ENCODE results near the gene MACROD2.
A peak's percentile ranks its signal among the peaks of the same experiment; 100 is the strongest.

The MACROD2 gene

DNA sequence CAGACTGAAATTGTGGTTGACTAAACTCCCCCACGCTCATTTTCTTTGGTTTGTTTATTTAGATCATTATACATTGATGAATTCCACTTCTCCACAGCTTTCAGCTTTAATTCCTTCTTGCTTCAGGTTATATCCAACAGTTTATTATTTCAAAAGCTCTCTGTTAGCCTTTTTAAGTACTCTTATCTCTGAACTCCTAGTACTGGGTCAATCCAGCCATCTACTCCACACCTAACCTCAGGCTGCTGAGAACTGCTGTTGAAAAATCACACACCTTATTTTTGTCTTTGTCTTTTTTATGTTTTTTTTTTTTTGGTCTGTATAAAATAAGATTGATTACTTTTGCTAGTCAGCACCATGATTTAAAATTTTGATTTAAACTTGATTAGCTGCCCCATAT is 309.2 kb downstream of the MACROD2 start:
- in situ Hi-C loops (cut with HindIII; ENCODE audit: low pct_unique_long_range_greater_than_20kb, low sequenced_read_pairs): no loop called here
- TF ChIP-seq JUND (IDR thresholded peaks at IDR 0.05; ENCODE audit: low read depth): no peak

DNA sequence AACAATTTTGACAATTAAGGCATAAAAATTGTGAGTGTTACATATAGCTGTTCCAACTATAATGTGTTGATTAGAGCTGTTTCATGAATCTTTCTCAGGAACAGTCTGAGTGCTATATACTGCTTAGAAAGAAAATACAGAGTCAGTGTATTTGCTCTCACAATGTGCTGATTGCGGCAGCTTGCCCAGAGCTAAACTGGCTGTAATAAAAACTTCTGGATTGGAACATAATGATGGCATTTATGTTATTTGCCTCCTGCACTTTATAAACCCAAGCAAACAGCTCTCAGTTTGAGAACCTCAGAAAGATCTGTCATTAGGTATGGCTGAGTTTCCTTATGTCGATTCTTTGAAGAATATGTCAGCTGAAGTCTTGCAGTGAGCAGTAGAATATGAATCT is 312.6 kb downstream of the MACROD2 start:
- in situ Hi-C loops (cut with HindIII; ENCODE audit: low pct_unique_long_range_greater_than_20kb, low sequenced_read_pairs): no loop called here

More for the DNA sequence above, 309.2 kb downstream of the MACROD2 start:
- DNase-seq (ENCODE audit: low read depth in 1 of 2, low spot score in 1 of 2): no peak

DNA sequence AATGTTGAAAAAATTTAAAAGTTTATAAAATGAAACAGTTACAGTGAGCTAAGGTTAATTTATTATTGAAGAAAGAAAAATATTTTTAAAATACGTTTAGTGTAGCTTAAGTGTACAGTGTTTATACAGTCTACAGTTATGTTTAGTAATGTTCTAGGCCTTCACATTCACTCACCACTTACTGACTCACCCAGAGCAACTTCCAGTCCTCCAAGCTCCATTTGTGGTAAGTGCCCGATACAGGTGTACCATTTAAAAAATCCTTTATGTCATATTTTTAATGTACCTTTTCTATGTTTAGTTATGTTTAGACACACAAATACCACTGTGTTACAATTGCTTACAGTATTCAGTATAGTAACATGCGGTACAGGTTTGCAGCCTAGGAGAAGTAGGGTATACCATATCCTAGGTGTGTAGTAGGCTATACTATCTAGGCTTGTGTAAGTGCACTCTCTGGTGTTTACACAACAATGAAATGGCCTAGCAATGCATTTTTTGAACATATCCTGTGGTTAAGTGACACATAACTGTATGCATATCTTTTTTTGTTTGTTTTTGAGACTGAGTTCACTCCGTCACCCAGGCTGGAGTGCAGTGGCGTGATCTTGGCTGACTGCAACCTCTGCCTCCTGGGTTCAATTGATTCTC is 315.8 kb downstream of the MACROD2 start:
- in situ Hi-C loops (cut with HindIII; ENCODE audit: low pct_unique_long_range_greater_than_20kb, low sequenced_read_pairs): no loop called here
- no peak for DNase-seq (ENCODE audit: low read depth in 1 of 2, low spot score in 1 of 2)
- TF ChIP-seq JUND (IDR thresholded peaks at IDR 0.05; ENCODE audit: low read depth): no peak

More for the DNA sequence above, 312.6 kb downstream of the MACROD2 start:
- DNase-seq (ENCODE audit: low read depth in 1 of 2, low spot score in 1 of 2): no peak
- TF ChIP-seq JUND (IDR thresholded peaks at IDR 0.05; ENCODE audit: low read depth): no peak

DNA sequence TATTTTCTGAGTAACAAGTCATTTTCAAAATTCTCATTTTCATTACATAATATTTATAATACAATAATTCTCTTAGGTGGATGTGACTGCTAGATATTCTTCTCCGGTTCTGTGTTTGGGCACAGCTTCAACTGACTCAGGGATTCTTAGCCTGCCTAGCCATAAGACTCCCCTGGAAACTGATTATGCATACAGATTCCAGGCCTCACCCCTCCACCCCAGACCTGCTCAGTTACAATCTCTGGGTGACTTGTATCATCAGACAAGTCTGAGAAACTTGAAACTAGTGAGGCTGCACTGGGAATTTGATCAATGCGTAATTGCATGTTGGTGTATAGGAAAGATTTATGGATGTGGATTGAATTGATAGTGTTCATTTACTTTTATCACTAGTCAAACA is 316.7 kb downstream of the MACROD2 start:
- no peak for DNase-seq (ENCODE audit: low read depth in 1 of 2, low spot score in 1 of 2)
- no peak for TF ChIP-seq JUND (IDR thresholded peaks at IDR 0.05; ENCODE audit: low read depth)
- in situ Hi-C loops (cut with HindIII; ENCODE audit: low pct_unique_long_range_greater_than_20kb, low sequenced_read_pairs): no loop called here

DNA sequence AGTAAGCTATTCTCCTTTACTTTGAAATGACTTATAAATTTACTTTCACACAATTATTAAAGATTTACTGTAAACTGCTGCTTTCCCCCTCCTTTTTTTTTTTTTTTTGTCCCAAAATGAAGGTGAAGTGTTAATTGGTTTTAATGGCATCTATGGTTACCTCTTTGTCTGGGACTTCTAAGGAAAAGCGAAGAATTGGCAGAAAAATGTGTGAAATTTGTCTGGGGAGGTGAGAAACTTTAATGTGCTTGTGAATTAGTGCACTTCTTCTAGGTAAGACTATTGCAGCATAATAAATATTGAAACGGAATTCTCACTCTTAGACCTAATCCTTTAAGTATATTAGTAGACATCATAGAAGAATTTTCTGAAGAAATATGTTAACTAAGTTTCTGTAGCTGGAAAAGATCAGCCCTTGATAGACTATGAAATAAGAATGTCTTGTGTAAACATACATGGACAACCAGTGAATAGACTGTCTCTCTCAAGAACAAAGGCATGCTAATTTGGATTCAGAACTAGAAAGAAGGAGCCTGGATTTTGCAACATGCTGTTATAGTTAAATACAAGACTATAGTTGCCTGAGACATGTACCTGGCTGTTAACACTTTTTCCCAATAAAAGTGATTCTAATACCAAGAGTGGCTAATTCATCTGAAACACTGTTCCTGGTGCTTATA is 318.2 kb downstream of the MACROD2 start:
- in situ Hi-C loops (cut with HindIII; ENCODE audit: low pct_unique_long_range_greater_than_20kb, low sequenced_read_pairs): no loop called here

DNA sequence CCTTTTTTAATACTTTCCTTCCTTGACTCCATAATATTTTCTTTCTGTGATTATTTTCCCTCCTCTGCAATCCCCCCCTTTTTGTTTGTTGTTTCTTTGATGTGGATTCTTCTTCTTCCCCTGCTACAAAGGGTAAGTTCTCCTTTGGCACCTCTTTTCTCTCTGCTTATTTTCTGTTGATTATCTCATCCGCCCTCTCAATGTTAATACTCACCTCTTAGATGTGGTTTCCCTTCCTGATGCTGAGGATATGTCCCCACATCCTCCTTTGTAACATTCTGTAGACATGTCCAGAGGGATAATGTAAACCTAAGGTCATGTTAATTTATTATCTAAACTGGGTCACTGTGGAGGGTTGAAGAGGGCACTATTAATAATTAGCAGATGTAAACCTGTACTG is 324.4 kb downstream of the MACROD2 start:
- in situ Hi-C loops (cut with HindIII; ENCODE audit: low pct_unique_long_range_greater_than_20kb, low sequenced_read_pairs): no loop called here
- no peak for DNase-seq (ENCODE audit: low read depth in 1 of 2, low spot score in 1 of 2)
- TF ChIP-seq JUND (IDR thresholded peaks at IDR 0.05; ENCODE audit: low read depth): no peak

More for the DNA sequence above, 318.2 kb downstream of the MACROD2 start:
- TF ChIP-seq JUND (IDR thresholded peaks at IDR 0.05; ENCODE audit: low read depth): no peak
- no peak for DNase-seq (ENCODE audit: low read depth in 1 of 2, low spot score in 1 of 2)

DNA sequence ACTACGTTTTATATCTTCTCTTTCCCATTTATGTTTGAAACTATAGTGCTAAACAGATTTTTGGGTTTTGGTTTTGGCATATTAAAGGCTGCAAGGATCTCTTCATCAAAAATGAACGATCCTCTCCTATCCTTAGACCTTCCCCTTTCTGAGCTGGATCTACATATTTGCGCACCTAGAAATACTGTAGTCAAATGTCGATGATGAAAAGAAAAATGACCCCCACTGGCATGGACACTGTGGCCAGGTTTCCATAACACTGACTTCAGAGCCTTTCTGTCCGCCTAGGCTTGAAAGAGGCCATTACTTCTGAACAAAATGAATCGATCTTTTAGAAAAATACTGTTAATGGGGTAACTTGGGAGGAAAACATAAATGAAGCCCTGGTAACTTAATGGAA is 336.3 kb downstream of the MACROD2 start:
- in situ Hi-C loops (cut with HindIII; ENCODE audit: low pct_unique_long_range_greater_than_20kb, low sequenced_read_pairs): no loop called here
- no peak for TF ChIP-seq JUND (IDR thresholded peaks at IDR 0.05; ENCODE audit: low read depth)

DNA sequence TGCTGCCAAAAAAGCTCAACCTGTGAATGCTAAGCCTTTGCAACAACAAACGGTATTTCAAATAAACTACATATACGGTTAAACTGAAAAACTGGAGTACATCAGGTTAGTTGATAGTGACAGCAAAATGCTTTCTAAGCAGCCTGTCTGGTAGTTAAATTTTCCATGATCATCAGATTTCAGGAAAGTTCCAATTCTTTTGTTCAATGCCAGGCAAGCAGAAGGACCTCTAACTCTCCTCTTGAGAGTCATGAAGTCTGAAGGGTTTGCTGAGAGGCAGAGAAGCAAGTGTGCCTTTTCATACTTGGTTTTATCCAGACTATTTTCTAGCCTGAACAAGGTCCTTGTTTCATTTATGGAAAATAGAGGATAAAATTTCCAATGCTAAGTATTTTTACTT is 337.6 kb downstream of the MACROD2 start:
- no peak for TF ChIP-seq JUND (IDR thresholded peaks at IDR 0.05; ENCODE audit: low read depth)
- DNase-seq (ENCODE audit: low read depth in 1 of 2, low spot score in 1 of 2): no peak
- in situ Hi-C loops (cut with HindIII; ENCODE audit: low pct_unique_long_range_greater_than_20kb, low sequenced_read_pairs): no loop called here

More for the DNA sequence above, 336.3 kb downstream of the MACROD2 start:
- DNase-seq (ENCODE audit: low read depth in 1 of 2, low spot score in 1 of 2): no peak

DNA sequence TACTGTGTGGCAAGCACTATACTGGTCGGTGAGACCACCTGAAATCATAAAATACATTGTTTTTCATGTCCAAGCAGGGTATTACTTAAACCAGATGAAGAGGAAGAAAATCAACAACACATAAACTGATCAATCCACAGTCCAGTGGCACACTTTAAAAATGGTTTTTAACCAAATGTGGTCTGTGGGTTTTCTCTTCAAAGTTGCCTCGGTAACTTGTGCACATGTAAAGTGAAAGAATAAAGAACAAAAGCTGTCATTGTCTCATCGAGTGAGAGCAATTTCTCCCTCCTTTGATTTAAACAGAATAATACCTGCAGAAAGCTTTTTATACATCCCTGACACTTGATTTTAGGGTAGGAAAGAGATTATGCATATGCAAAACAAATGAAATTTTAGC is 338.4 kb downstream of the MACROD2 start:
- no peak for TF ChIP-seq JUND (IDR thresholded peaks at IDR 0.05; ENCODE audit: low read depth)
- DNase-seq (ENCODE audit: low read depth in 1 of 2, low spot score in 1 of 2): no peak
- in situ Hi-C loops (cut with HindIII; ENCODE audit: low pct_unique_long_range_greater_than_20kb, low sequenced_read_pairs): no loop called here

DNA sequence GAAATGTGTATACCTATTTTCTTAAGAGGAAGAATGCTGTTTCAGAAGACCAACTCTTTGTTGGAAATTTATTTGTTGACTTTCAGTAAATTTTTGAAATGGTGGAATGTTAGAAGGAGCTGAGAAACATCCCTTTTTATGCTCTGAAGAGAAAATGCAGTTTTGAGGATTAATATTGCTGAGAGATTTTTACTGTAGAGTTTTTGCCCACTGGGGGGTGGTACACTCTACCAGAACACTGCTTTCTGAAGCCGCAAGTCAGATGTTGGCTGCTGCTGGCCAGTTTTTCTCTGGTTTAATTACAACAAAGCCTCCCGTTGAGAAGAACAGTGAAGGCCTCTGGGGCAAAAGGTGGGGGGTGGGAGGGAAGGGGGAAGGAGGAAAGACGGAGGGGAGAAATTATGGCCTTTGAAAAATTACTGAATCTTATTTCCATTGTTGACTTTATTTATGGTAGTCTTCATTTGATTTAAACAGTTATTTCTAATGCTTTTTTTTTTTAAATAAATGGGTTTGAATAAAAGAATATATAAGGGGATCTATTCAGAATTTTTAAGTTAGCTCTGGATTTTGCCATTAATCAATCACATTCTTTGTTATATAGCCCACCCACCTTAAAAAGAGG is 339.1 kb downstream of the MACROD2 start:
- TF ChIP-seq JUND (IDR thresholded peaks at IDR 0.05; ENCODE audit: low read depth): no peak
- peak in 1 of 2 experiments; percentile 53 for DNase-seq (ENCODE audit: low read depth in 1 of 2, low spot score in 1 of 2)
- in situ Hi-C loops (cut with HindIII; ENCODE audit: low pct_unique_long_range_greater_than_20kb, low sequenced_read_pairs): no loop called here

DNA sequence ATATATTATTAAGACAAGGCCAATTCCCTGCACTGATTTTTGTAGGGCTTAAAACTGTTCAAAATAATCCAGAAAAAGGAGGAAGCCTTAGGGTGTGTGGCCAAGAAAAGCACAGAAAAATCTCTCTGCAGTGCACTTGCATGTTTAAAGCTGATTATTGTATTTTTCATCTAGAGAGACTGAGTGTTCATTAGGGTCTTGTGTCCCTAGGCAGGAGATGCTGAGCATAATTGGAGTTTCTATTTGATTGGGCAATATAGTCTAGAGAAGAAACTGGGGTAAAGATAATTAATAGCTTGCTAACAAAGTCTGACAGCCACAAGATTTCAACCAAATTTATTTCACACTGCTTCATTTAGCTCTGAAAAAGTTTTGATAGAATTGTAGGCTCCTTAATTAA is 339.7 kb downstream of the MACROD2 start:
- in situ Hi-C loops (cut with HindIII; ENCODE audit: low pct_unique_long_range_greater_than_20kb, low sequenced_read_pairs): no loop called here
- TF ChIP-seq JUND (IDR thresholded peaks at IDR 0.05; ENCODE audit: low read depth): no peak
- no peak for DNase-seq (ENCODE audit: low read depth in 1 of 2, low spot score in 1 of 2)

DNA sequence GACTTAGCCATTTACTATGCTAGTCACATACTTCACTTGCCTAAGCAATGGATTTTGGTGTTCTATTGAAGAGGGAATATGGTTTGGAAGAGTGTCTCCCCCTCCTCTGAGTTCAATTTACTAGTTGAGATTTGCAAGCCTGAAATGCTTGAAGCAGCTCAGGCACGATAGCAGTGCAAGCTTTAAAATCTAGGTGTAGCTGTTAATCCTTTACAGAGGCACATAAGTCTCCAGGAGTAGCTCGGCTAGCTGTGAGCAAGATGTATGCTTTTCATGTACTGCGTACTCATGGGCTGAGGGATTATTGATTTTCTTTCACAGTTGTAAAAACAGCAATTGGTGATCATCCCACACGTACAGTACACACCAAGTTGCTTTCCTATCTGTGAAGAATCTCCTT is 341.4 kb downstream of the MACROD2 start:
- in situ Hi-C loops (cut with HindIII; ENCODE audit: low pct_unique_long_range_greater_than_20kb, low sequenced_read_pairs): no loop called here
- DNase-seq (ENCODE audit: low read depth in 1 of 2, low spot score in 1 of 2): peak in 1 of 2 experiments; percentile 38
- no peak for TF ChIP-seq JUND (IDR thresholded peaks at IDR 0.05; ENCODE audit: low read depth)

Data from T47D (cell line).